COR-L47 (cell line): ENCODE measurements around the gene DLX2.
"Not testable (repeated sequence)": the region's sequence is repeated elsewhere in the genome, so short reads cannot be mapped to it uniquely, and the experiment has no call there.

Experiments
- DNase-seq: peaks from one replicate; lab custom pipeline; 2025; lab: John Stamatoyannopoulos, UW

The DLX2 gene

DNA sequence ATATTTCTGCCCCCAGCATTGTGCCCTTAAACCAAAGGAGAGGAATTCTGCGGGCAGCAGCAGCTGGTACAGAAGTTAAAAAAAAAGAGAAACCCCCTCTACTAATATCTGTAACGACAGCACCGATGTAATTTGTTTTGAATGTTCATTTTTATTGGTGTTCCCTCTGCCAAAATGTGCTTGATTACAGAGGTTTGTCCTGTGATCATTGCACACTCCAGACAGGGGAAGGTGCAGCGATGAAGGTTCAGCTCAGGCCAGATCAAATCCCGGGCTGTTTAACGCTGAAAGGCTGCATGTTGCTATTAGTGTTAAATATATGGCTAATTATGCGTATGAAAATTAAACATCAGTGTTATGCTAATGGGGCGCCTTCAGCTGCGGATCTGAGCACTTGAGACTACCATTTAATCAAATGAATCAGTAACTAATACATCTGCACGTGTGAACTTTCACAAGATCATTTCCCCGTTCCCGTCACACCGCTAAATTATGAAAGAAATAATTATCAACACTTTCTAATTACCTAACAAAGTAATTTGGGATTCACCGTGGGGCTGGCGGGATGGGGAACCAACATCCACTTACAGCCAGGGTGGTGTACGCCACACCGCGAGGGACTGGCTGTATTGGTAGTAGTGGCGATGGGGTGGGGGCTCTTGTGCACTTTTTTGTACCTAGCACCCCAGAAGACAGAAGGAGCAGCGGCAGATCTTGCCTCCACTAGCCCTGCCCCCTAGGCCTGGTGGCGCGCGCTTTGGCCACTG, 18.9 kb downstream of the DLX2 start:
- DNase-seq = peak; percentile 78

DNA sequence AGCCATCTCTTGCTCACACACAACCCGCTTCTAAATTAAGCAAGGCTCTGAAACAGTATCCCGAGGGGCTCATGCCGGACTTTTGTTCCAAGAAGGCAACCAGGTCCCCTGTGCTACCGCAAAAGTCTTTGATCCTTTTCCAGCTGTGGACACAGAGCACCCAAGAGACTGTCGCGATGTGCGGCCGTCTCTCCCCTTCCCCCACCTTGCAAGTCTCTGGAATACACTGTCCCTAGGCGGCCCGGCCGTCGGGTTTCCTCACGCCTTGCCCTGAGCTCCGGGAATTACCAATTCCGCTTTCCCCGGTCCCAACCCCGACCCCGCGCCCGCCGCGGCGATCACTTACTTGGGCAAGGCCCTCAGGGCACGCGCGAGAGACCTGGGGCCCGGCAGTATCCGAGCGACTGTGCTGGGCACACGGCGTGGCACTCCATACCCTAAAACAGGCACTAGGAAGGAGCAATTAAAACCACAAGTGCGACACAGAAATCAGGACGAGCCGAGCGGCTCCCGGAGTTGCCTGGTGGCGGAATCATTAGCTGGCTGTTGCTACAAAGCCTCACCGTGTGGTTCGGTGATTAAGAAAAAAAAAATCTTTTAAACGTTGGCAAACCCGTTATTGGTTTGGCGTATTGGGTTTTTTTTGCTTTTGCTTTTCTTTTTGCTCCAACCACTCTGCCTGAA, 19.6 kb downstream of the DLX2 start:
- DNase-seq = no peak

DNA sequence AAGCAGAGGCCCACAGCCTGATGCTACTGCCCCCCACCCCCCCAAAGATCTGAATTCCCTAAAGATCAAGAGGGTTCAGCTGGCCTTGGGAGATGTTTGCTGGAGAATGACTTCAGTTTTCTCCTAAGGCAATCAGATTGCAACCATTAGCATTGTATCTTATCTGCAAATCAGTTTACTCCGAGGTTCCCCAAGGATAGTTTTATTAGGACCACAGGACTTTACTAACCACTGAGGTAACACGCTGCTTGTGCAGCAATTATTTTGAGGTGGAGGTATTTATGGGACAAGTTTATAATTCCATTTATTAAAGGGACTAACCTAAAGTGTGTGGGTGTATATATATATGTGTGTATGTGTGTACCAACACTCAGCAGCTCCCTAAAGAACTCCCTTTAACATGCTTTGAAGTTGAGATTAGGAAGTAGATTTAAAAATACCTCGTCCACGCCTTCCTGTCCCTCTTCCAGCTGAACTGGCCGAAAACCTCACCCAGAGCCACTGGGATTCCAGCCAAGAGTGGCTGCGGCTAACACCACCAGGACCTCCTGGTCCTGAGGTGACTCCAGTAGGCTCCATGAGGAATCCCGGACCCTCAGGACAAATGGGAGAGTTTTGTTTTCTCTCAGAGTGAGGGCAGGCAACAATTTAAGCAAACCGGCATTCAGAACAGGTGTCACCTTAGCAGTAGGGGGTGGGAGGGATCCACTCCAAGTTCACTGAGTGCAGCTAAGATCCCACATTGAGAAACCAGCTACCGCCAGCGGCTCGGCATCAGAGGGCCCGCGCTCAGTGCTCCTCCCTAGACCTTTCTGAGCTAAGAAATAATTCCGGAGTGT, 20.4 kb downstream of the DLX2 start:
- DNase-seq = no peak

DNA sequence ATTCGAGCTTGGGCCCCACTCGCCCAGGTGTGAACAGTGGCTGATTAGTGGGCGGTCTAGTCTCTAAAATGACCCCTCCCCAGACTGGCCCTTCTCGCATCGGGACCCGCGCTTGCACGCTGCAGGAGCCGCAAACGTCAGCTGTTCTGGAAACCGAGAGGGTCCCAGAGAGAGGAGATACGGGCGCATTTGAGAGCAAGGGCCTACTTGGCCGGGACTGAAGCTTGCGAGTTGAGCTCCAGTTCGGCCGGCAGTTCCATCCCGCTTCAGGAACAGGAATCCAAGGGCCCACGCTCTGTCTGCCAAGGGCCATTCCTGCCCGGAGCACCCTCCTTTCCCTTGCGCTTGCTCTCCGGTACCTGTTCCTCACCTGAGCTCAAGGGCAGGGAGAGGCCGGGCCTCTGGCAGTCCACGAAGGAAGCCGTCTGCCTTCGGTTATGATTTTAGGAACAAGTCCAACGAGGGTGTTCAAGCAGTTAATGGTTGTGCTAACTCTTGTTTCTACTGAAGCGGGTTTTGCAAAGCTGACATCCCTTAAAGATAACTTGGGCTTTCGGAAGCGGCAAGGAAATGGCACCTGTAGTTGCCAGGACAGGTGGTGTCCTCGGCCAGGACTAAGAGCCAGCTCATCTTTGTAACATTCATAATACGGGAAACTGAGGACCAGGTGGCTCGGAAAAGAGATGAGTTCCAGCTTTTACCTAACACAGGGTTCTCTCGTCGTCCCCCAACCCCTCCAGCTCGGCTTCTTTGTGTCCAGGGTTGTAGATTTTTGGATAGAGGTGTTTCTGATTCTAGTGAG, 21.3 kb downstream of the DLX2 start:
- no peak for DNase-seq

DNA sequence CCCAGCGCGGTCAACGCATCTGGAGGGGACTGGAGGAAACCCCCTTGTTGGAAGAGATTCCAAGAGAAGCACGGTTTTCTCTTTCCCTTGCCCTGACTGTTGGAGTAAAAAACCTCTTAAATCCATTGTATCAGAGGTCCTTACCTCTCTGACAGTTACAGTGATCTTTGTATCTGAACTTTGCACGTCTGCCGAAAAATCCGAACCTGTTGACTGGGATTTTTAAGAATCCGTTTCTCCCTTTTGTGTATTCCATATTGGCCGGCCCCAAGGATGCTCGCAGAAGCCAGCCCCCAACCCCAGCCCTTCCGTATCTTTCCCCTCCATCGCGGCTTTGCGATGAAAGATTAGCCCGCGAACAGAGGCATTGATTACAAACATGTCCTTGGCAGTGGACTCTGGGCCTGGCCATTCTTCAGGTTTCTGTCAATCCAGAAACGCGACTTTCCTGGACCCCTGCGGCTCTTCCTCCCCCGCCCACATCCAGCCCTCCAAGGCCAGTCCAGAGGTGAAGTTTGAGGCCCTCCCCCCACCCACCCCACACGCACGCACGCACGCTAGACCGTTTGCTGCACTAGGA, 22.0 kb downstream of the DLX2 start:
- no peak for DNase-seq

DNA sequence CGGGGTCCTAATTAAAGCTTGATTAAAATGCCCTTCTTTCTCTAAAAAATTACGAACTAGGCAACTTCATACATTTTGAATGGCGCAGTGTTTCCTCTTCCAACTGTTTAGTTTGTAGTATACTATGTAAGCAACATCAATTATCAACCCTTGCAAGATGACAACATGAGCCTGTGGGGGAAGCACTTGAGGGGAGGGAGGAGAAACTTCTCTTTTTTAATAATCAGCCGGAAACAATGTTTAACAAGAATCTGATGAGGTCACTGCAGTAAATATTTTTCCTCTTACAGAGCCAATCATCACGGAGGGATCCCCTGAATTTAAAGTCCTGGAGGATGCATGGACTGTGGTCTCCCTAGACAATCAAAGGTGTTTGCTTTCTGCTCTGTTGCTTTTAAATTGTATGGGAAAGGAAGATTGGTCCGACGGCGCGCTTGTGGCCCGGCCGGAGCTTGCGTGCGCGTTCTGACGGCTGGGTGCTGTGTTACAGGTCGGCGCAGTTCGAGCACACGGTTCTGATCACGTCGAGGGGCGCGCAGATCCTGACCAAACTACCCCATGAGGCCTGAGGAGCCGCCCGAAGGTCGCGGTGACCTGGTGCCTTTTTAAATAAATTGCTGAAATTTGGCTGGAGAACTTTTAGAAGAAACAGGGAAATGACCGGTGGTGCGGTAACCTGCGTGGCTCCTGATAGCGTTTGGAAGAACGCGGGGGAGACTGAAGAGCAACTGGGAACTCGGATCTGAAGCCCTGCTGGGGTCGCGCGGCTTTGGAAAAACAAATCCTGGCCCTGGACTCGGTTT, 22.7 kb downstream of the DLX2 start:
- no peak for DNase-seq

DNA sequence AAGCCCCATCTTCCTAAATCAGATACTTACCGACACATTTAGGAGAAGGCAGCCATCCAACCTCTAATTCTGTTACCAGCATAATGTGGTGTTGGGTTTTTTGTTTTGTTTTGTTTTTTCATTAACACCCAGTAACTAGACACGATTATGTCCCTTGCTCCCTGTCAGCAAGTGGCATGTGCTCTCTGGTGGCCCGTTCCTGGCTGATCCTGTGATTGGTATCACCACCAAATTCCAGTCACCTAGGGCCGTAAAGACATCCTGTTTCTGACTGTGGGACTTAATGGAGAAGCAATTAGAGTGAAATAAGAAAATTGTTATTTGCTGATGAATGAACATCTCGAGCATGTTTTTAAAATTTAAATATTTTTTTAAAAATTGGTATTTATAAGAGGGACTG, 23.3 kb downstream of the DLX2 start:
- no peak for DNase-seq

DNA sequence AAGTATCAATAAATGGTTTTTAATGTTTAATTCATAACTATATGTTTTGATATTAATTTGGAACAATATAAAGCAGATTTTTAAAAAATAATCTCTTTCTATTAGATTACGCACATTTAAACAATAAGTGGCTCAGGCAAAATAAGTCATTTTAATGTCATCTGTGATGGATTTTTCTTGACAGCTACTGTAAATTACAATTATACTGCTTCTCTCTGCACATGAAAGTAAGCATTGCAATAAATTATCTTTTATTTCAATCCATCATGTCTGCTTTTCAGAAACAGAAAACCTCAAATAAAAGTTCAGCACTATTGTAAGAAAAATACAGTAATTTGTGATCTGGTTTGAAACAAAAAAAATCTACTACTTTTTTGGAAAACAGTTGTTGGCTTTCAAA, 28.4 kb downstream of the DLX2 start:
- DNase-seq = no peak

DNA sequence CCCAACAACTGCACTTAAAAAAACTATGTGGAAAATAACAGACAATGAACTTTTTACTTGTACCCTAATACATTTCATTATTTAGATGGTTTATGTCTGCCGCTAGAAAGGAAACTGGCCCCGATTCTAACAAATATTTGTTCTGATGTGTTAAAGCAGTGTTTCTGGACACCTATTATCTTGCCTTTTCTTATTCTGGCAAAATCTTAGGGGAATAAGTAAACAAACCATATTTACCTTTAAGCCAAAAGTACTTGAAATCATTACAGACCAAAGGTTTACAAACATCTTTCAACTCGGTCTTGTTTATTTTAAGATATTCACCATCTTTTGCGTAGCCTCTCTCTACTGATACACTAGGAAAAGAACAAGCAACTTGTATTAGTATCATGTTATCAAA, 29.2 kb downstream of the DLX2 start:
- DNase-seq = no peak

DNA sequence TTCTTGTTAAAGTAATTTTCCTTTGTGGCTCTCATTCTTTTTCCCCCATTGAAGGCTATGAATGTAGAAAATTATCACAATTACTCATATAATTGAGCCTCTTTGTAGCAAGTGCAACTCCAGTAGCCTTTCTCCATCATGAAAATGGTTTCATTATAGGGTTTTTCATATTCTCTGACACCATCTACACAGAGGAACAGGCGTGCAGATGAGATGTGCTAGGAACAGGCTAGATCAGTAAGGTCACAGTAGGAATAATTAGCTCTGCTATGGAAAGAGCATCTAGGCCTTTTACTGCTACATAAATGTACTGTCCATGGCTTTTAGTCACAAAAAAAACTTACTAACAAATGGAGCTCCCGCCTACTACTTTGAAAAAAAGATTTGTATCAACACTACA, 30.0 kb downstream of the DLX2 start:
- no peak for DNase-seq

DNA sequence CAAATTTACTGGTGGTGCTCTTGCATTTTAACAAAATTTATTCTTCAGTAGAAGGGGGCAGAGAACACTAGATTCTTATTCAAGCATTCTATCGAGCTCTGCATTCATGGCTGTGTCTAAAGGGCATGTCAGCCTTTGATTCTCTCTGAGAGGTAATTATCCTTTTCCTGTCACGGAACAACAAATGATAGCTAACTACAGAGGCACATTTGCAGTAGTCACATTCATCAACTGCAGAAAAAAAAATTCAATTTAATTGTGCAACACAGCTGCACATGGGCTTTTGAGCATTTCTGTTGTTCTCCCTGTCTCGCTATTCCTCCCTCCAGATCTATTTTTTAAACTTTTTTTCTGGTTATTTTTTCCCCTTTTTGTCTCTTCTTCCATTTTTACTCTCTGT, 30.4 kb downstream of the DLX2 start:
- DNase-seq = peak; percentile 72

DNA sequence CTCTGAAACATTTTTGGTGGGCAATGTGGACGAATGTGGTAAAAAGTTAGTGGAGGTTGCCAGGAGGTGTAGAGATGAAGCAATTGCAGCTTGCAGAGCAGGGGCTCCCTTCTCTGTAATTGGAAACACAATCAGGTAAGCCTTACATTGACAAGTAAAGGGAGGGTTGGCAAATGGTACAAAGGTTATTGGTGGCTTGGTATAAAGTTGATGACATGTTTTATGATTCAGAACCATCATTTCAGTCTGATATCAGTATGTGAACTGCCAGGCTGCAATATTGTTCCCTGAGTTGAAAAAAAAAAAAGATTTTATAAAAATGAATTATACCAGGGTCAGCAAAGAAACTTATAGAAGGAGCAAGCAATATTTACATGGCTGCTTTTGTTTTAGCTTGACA, 31.8 kb downstream of the DLX2 start:
- no peak for DNase-seq

DNA sequence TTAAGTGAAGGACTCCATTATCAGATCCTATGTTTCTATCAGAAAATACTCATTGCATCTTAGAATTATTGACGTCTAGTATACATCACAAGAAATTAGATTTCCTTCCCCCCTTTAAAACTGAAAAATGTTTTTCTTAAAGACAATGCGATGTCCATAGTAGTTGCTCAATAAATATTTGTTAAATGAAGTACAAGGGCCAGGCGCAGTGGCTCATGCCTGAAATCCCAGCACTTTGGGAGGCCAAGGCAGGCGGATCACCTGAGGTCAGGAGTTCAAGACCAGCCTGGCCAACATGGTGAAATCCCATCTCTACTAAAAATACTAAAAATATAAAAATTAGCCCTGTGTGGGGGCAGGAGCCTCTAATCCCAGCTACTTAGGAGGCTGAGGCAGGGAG, 34.8 kb downstream of the DLX2 start:
- not testable (repeated sequence) for DNase-seq

DNA sequence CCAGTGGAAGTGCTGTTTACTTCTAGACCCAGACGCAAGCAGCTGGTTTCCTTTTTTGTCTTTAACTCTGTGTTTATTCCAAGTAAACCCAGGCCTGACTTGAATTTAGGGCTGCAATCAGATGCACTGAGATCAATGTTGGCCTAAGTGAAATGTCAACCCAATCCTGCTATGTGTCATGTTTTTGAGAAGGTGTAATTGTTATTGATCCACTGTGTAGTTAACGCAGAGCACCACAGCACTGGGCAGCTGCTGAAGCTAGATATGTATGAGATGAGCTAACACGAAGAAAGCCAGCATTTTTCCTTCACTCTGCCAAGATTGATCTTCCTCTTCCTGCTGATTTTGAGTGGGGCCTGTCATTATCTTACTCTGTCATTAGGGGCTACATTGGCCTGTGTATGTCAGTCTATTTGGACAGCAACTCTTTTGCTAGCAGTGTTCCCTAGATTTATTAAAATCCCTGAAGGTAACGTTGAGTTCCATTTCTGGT, 36.3 kb downstream of the DLX2 start:
- peak; percentile 52 for DNase-seq

DNA sequence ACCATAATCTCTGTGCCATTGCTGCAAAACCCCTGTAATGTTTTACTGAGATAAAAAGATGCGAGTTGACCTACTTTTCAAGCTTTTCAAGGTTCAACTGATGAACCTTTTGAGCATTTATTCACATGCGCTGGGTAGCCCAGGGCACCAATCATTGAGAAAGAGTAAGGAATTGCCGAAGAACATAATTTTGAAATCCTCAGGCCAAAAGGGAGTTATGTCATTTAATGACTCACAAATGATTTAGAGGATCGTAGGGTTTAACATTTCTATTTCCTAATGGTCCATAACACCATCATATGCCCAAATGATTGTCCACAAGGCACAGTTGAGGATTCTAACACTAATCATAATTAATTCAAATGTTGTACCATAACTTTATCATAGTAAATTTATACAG, 37.6 kb downstream of the DLX2 start:
- no peak for DNase-seq

DNA sequence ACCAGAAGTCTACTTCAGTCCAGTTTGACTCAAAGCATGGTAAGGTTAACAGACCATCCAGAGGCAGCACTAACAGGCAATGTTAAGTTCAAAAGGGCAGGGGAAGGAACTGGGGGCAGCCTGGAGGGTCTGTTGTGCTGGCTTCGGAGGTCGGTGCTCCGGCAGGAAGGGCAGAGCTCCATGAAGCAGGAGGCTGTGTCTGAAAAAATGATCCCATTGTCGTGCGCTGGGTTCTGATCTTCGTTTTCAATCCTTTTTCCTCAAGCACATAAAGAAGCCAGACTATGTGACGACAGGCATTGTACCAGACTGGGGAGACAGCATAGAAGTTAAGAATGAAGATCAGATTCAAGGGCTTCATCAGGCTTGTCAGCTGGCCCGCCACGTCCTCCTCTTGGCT, 39.3 kb downstream of the DLX2 start:
- DNase-seq = no peak

DNA sequence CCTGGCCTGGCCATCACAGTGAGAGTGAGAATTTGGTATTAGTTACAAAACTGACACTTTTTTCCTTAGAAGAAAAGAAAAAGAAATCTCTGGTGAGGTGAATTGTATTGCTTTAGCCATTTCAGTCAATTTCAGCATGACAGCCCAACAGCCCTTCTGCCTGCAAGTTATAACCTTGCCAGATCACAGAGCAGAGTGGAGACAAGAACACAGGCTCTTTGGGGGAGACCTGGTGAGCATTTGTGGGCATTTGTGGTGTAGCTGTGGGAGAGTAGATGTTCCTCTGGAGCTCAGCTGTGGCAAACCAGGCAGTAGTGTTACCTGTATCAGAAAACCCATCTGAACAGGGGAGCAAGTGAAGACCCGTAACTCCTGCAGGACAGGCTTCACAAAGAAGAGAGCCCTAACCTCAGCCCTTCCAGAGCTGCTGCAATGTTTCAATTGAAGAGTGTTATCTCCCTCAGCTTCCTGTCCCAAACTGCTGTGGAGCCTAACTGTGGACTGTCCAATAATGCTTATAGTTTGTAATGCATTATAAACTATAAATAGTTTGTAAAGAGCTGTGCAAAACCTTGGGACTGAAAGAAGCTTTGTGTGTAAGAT, 40.2 kb downstream of the DLX2 start:
- DNase-seq = no peak

DNA sequence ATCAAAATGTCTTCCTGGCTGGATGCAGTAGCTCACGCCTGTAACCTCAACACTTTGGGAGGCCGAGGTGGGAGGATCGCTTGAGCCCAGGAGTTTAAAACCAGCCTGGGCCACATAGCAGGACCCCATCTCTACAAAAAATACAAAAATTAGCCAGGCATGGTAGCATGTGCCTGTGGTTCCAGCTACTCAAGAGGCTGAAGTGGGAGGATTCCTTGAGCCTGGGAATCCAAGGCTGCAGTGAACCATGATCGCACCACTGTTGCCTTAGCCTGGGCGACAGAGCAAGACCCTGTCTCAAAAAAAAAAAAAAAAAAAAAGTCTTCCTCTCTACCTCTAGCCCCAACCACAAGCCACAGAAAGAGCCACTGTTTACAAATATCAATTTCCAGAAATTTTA, 42.6 kb downstream of the DLX2 start:
- DNase-seq = not testable (repeated sequence)

DNA sequence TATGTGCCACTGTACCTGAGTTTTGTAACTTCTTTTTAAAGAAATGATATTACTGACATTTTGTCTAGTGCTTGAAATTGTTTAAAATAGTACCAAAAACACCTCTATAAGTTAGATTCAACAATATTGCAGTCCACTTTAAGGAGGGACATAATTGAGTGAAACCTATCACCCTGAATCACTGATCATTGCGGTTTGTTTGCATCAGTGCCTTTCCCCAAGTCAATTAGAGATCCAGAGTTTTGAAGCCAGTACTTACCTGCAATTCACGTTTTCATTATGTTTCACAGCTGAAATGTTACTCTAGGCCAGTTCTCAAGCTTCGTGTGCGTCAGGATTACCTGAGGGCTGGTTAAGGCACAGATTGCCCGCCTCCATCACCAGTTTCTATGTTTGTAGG, 44.0 kb downstream of the DLX2 start:
- no peak for DNase-seq

DNA sequence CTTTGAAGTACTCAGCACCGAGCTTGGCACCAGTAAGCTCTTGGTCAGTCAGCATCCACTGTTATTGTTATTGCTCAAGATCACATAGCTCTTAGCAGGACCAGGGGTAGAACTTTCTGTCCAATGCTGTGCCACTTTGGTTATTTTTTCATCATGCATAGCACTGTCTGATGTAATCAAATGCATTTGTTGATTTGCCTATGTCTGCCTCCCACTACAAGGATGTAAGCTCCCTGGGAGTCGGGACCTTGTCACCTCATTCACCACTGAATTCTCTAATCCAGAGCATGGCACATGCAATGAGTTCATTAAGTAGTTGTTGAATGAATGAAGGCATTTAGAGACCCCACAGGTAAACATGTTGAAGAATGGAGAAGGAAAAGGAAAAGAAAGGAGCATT, 46.4 kb downstream of the DLX2 start:
- no peak for DNase-seq
